22Rv1 (cell line): ENCODE data around the gene ZNF112.
A peak's percentile ranks its signal among the peaks of the same experiment; 100 is the strongest.
"Not testable (repeated sequence)": the region's sequence is repeated elsewhere in the genome, so short reads cannot be mapped to it uniquely, and the experiment has no call there.

Source experiments
- H3K27ac ChIP-seq: fragments of 450-650 bp; 2 replicates; pipeline ENCODE4 v1.5.1; 2017
- ZFX ChIP-seq: fragments of 450-650 bp; IDR thresholded peaks from 2 replicates; pipeline ENCODE4 v1.6.1; 2017; ENCODE audit warnings: antibody characterized with exemption, borderline replicate concordance
- TF ChIP-seq, protein P1 (sequence below): fragments of 450-650 bp; IDR thresholded peaks from 2 replicates; pipeline ENCODE4 v1.5.1; 2017; ENCODE audit warnings: mild to moderate bottlenecking

ZNF112 gene

GRCh38 chr19:44356383-44357111 lies at the start of gene ZNF112:
TSS of gene ZNF112 (minus strand) at chr19:44356680. CDS start at chr19:44340539, 16,141 bp downstream.
- TF ChIP-seq ZFX = no peak
- TF ChIP-seq, protein P1, sequence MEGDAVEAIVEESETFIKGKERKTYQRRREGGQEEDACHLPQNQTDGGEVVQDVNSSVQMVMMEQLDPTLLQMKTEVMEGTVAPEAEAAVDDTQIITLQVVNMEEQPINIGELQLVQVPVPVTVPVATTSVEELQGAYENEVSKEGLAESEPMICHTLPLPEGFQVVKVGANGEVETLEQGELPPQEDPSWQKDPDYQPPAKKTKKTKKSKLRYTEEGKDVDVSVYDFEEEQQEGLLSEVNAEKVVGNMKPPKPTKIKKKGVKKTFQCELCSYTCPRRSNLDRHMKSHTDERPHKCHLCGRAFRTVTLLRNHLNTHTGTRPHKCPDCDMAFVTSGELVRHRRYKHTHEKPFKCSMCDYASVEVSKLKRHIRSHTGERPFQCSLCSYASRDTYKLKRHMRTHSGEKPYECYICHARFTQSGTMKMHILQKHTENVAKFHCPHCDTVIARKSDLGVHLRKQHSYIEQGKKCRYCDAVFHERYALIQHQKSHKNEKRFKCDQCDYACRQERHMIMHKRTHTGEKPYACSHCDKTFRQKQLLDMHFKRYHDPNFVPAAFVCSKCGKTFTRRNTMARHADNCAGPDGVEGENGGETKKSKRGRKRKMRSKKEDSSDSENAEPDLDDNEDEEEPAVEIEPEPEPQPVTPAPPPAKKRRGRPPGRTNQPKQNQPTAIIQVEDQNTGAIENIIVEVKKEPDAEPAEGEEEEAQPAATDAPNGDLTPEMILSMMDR = no peak
- H3K27ac ChIP-seq = peak within 1 kb of the TSS; percentile 33; the same call in 1 of the 2 replicates

GRCh38 chr19:44401139-44402115 lies 44.9 kb upstream of the ZNF112 start, which contains the start of gene ZNF285:
TSS of gene ZNF285 (minus strand) at chr19:44401608. CDS start at chr19:44397213, 4,395 bp downstream.
- H3K27ac ChIP-seq = peak within 1 kb of the TSS; percentile 33
- TF ChIP-seq, protein P1 = no peak
- TF ChIP-seq ZFX = no peak

- H3K27ac ChIP-seq = not testable (repeated sequence)
These were observed 32.8 kb upstream of the ZNF112 start for GRCh38 chr19:44389268-44389667.

GRCh38 chr19:44374789-44375188 lies 18.3 kb upstream of the ZNF112 start:
- TF ChIP-seq ZFX = no peak
- TF ChIP-seq, protein P1 = no peak
- H3K27ac ChIP-seq = no peak overlapping the region

DNA sequence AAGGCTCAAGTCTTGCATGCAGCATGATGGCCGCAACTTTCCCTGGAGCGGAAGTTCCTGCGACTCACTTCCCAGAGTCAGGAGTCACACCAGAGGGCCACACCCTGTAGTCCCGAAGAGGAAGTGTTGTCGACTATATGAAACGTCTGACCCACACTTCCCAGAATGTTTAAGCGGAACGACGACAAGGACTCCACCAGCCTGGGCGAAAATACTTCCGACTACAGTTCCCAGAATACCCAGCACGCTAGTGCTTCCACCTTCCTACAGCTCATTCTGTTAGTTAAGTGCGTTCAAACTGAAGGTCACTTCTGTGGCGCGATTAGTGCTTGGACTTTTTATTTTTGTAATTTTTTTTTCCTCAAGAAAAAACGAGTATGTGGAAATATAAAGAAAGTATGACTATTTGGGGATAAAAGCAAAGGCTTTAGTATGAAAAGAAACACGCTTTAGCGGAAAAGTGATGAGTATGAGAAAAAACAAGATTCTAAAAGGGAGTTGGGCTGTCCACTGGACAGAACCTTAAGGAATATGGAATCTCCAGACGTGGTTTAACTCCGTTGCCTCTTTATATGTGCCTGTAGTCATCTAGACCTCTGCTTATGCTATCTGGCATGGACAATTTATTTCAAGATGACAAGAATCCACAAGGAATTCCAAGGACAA lies 15.5 kb upstream of the ZNF112 start:
- no peak overlapping the region for H3K27ac ChIP-seq
- TF ChIP-seq, protein P1 = no peak
- TF ChIP-seq ZFX = no peak

- no peak overlapping the region for H3K27ac ChIP-seq
- TF ChIP-seq ZFX = no peak
- TF ChIP-seq, protein P1 = no peak
These were observed 10.5 kb upstream of the ZNF112 start for GRCh38 chr19:44367024-44367423.

DNA sequence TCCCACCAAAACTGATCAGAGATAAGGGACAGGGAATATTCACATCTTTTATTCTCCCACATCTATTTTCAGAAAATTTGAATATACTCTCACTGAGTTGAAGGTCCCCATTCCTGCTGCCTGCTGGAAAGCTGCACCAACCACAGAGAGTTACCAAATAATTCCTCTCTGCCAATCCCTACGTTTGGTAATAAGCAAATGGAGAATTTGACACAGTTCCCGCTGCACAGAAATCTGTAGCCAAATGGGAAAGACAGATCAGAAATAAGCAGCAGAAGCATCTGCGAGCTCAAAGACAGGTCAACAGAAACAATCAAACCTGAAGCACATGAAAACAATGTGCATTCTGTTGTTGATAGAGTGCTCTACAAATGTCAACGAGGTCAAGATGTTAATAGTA lies 9.9 kb downstream of the ZNF112 start:
- H3K27ac ChIP-seq = no peak overlapping the region
- no peak for TF ChIP-seq ZFX
- TF ChIP-seq, protein P1 = no peak
